Thyroid gland (tissue), 4 donors: ENCODE results near the gene PPP2CA.

Experiments used
- CTCF ChIP-seq, 6 experiments: fragments of 200-600 bp in 3 of 6; fragments of 450-650 bp in 3 of 6; sonication (generic) in 3 of 6; IDR thresholded peaks; one replicate each; pipeline ENCODE4 v1.5.1; 2016 to 2019; ENCODE audit warnings: antibody characterized with exemption in 6 of 6, mild to moderate bottlenecking in 2 of 6, inconsistent platforms in 1 of 6, moderate library complexity in 1 of 6
- POLR2A ChIP-seq, 2 donors: fragments of 450-650 bp; IDR thresholded peaks; one replicate each; pipeline ENCODE4 v1.6.1; 2017; ENCODE audit warnings: antibody characterized with exemption in 2 of 2, mild to moderate bottlenecking in 2 of 2, moderate library complexity in 1 of 2

GRCh38 chr5:134176511-134177368 lies 49.1 kb downstream of the PPP2CA start, which contains the start of gene SKP1:
- TF ChIP-seq CTCF (IDR thresholded peaks at IDR 0.05) (peak in 1 of 6 experiments; percentile 16), POLR2A (IDR thresholded peaks at IDR 0.05) (peak; percentile 95 to 98)
